ENCODE measurements around the gene AIG1.
"Not testable (repeated sequence)": the region's sequence is repeated elsewhere in the genome, so short reads cannot be mapped to it uniquely, and the experiment has no call there.

AIG1 gene

DNA sequence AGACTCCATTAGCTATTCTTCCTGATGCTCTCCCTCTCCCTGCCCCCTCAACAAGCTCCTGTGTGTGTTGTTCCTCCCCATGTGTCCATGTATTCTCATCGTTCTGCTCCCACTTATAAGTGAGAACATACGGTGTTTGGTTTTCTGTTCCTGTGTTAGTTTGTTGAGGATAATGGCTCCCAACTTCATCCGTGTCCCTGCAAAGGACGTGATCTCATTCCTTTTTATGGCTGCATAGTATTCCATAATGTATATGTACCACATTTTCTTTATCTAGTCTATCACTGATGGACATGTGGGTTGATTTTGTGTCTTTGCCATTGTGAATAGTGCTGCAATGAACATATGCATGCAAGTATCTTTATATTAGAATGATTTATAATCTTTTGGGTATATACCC, 16.3 kb upstream of the AIG1 start:
- ATAC-seq; H3K36me3 Mint-ChIP-seq; H3K9me3 Mint-ChIP-seq; H3K4me1 Mint-ChIP-seq; DNase-seq (ENCODE audit: low spot score in 2 of 2); H3K4me3 Mint-ChIP-seq; H3K27ac Mint-ChIP-seq: not testable (repeated sequence)

GRCh38 chr6:143049611-143050010, 11.1 kb upstream of the AIG1 start:
- no peak overlapping the region for H3K27ac Mint-ChIP-seq
- H3K4me3 Mint-ChIP-seq = no peak overlapping the region
- no peaks in the 10 kb centered on the region for H3K36me3 Mint-ChIP-seq
- DNase-seq (ENCODE audit: low spot score in 2 of 2) = no peak
- peaks cover 10% of the 10 kb centered on the region for H3K4me1 Mint-ChIP-seq
- ATAC-seq = no peak
- no peaks in the 10 kb centered on the region for H3K9me3 Mint-ChIP-seq

DNA sequence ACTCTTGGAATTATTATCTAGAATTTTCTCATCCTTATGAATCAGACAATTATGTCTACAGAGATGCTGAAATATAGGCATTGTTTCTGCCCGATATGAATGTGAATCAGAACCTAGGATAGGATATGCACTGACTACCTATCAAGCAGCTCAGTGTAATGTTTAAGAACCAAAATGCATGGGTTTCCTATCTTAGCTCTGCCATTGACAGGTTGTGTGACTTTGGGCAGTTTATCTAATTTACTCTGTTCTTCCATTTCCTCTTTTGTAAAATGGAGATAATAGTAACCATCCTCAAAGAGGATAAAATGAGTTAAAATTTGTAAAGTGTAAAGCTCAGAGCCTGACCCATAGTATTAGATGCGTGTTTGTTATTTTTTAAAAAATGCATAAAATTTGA, 10.2 kb upstream of the AIG1 start:
- H3K4me1 Mint-ChIP-seq = peaks cover 10% of the 10 kb centered on the region
- no peak for DNase-seq (ENCODE audit: low spot score in 2 of 2)
- no peaks in the 10 kb centered on the region for H3K36me3 Mint-ChIP-seq
- ATAC-seq = no peak
- H3K27ac Mint-ChIP-seq = no peak overlapping the region
- H3K9me3 Mint-ChIP-seq = no peaks in the 10 kb centered on the region
- H3K4me3 Mint-ChIP-seq = no peak overlapping the region

DNA sequence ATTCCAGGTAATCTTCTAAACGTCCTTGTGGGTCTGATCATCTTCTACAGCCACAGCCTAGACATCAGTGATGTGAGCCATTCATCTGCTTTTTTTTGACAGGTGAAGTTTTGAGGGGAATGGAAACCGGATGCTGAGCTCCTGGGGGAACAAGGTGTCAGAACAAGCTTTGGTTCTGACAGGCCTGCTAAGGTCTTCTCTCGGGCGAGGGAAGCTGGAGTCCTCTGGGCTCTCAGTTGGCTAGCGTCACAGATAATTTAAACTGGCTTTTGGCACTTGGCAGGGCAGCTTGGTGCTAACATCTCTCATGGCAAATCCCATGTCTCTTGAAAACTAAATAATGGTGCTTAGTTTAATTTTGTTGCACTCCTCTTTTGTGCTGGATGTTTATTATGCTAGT, 8.4 kb upstream of the AIG1 start:
- no peak for DNase-seq (ENCODE audit: low spot score in 2 of 2)
- Mint-ChIP-seq H3K4me1 (peaks cover 10% of the 10 kb centered on the region), H3K36me3 (no peaks in the 10 kb centered on the region), H3K27ac (no peak overlapping the region), H3K4me3 (no peak overlapping the region), H3K9me3 (no peaks in the 10 kb centered on the region)
- ATAC-seq = no peak

DNA sequence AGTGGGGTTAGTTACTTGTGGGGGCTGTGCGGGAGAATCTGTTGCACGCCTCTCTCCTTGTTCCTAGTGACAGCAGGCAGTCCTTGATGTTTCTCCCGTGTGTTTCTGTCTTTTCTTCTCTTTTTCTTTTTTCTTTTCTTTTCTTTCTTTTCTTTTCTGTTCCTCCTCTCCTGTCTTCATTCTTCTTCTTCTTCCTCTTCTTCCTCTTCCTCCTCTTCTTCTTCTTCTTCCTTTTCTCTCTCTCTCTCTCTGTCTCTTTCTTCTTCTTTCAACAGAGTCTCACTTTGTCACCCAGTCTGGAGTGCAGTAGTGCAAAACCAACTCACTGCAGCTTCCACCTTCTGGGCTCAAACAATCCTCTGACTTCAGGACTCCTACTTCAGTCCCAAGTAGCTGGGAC, 6.8 kb upstream of the AIG1 start:
- no peak overlapping the region for H3K4me3 Mint-ChIP-seq
- ATAC-seq (no peak), DNase-seq (ENCODE audit: low spot score in 2 of 2) (no peak)
- no peak overlapping the region for H3K27ac Mint-ChIP-seq
- H3K9me3 Mint-ChIP-seq = no peaks in the 10 kb centered on the region
- H3K4me1 Mint-ChIP-seq = peaks cover 10% of the 10 kb centered on the region
- no peaks in the 10 kb centered on the region for H3K36me3 Mint-ChIP-seq

- H3K36me3 Mint-ChIP-seq = no peaks in the 10 kb centered on the region
- no peaks in the 10 kb centered on the region for H3K9me3 Mint-ChIP-seq
- no peak overlapping the region for H3K4me3 Mint-ChIP-seq
- no peak for DNase-seq (ENCODE audit: low spot score in 2 of 2)
- H3K27ac Mint-ChIP-seq = no peak overlapping the region
- ATAC-seq = no peak
- H3K4me1 Mint-ChIP-seq = peaks cover 10% of the 10 kb centered on the region
Observed at GRCh38 chr6:143054329-143054728, 6.4 kb upstream of the AIG1 start.

DNA sequence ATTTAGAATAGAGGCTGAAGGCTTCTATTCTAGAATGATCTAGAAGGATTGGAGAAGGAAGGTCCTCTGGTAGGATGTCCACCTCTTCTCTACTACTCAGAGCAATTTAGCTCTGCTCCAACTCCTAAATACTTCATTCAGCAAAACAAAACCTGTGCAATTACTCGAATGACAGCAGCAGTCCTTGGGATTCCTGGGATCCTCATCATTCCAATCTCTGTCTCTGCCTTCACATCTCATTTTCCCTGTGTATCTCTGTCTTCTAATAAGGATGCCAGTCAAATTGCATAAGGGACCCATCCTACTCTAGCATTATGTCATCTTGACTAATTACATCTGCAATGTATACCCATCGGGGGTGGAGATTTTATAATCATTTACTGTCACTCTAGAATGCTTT, 5.5 kb upstream of the AIG1 start:
- H3K36me3 Mint-ChIP-seq = no peaks in the 10 kb centered on the region
- H3K9me3 Mint-ChIP-seq = no peaks in the 10 kb centered on the region
- H3K4me3 Mint-ChIP-seq = no peak overlapping the region
- ATAC-seq (no peak), DNase-seq (ENCODE audit: low spot score in 2 of 2) (no peak)
- H3K27ac Mint-ChIP-seq = no peak overlapping the region
- H3K4me1 Mint-ChIP-seq = peaks cover 18% of the 10 kb centered on the region

DNA sequence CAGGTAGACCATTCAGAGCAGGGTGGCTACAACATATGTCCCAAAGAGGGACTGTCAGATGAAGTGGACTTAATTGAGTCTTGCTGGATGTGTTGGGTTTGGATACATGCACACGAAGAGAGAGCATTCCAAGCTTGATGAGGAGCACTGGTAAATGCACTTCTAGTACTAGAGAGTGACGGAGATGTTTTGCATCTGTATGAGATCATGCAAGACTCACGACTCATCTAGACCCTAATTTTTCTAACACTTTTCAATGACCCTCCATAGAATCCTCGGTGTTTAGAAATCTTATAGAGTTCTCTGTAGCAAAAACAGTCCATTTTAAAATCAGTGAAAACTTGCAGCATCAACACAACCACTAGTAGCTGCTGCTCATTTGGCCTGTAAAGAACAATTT, 4.8 kb upstream of the AIG1 start:
- peaks cover 22% of the 10 kb centered on the region for H3K4me1 Mint-ChIP-seq
- no peak for DNase-seq (ENCODE audit: low spot score in 2 of 2)
- no peaks in the 10 kb centered on the region for H3K9me3 Mint-ChIP-seq
- no peak overlapping the region for H3K4me3 Mint-ChIP-seq
- no peak overlapping the region for H3K27ac Mint-ChIP-seq
- ATAC-seq = no peak
- peaks cover 2% of the 10 kb centered on the region for H3K36me3 Mint-ChIP-seq

DNA sequence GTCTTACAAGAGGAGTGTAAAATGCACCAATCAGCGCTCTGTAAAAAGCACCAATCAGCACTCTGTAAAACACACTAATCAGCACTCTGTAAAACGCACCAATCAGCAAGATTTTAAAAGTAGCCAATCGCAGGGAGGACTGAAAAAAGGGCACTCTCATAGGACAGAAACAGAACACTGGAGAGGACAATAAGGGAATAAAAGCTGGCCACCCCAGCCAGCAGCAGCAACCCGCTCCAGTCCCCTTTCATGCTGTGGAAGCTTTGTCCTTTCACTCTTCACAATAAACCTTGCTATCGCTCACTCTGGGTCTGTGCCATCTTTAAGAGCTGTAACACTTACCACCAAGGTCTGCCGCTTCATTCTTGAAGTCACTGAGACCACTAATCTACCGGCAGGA, 1.7 kb upstream of the AIG1 start:
- peaks cover 20% of the 10 kb centered on the region for H3K4me1 Mint-ChIP-seq
- no peak overlapping the region for H3K27ac Mint-ChIP-seq
- H3K4me3 Mint-ChIP-seq = no peak overlapping the region
- H3K9me3 Mint-ChIP-seq = no peaks in the 10 kb centered on the region
- peaks cover 11% of the 10 kb centered on the region for H3K36me3 Mint-ChIP-seq
- ATAC-seq (no peak), DNase-seq (ENCODE audit: low spot score in 2 of 2) (no peak)

DNA sequence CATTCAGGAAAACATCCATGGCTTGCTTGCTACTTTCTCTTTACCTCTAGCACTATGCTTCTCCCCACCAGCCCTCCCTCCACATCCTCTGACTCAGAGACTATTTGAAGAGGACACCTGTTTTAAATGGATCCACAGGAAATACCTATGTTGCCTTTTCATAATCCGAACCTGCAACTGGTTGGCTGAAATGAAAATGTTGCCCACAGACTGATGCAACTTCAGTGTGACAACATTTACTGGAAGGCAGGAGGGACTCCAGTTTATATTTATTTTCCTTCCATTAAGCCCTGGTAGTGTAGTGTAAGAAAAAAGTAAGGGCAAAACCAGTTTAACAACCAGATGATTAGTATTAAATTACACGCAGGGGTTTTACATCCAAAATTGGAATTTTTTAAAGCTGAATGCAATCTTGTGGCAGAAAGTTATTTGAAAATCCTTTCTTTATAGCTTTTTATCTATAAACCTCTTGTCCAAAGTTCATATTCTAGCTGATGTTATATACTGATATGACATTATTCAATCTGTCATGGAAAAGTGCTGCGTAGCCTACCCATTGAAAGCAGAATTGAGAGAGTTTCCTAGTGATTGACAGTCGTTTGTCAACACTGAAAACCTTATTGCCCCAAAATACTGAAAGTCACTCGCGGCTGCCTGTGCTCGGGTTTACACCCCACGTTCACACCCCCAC, 881 bp upstream of the AIG1 start:
- ATAC-seq (peak; percentile 43), DNase-seq (ENCODE audit: low spot score in 2 of 2) (no peak)
- H3K4me3 Mint-ChIP-seq = peak overlapping the region; percentile 86
- H3K9me3 Mint-ChIP-seq = no peaks in the 10 kb centered on the region
- peak overlapping the region; percentile 97 for H3K27ac Mint-ChIP-seq
- H3K36me3 Mint-ChIP-seq = peaks cover 11% of the 10 kb centered on the region
- peaks cover 18% of the 10 kb centered on the region for H3K4me1 Mint-ChIP-seq

DNA sequence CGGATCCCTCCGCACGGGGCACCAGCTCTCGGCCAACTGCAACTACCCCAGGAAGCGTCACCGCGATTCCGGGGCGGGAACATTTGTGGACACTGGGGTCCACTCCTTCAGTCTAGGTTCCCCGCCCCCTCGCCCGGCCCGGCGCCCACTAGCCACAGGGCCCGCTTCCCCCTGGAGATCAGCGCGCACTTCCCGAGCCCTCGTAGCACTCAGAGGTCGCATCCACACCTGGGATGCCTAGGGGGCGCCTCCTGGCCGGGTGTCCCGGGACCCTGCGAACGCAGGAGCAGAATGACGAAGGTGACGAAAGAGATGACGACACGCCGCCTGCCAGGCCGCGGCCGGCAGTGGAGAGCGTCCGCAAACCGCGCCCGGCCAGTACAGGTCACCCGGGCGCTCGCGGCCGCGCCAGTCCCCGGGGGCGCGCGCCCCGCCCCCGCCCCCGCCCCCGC, 309 bp upstream of the AIG1 start:
- H3K9me3 Mint-ChIP-seq = no peaks in the 10 kb centered on the region
- H3K4me3 Mint-ChIP-seq = peak overlapping the region; percentile 86
- H3K4me1 Mint-ChIP-seq = peaks cover 18% of the 10 kb centered on the region
- DNase-seq (ENCODE audit: low spot score in 2 of 2) (peak; percentile 56 to 90), ATAC-seq (peak; percentile 86)
- peak overlapping the region; percentile 97 for H3K27ac Mint-ChIP-seq
- peaks cover 11% of the 10 kb centered on the region for H3K36me3 Mint-ChIP-seq

DNA sequence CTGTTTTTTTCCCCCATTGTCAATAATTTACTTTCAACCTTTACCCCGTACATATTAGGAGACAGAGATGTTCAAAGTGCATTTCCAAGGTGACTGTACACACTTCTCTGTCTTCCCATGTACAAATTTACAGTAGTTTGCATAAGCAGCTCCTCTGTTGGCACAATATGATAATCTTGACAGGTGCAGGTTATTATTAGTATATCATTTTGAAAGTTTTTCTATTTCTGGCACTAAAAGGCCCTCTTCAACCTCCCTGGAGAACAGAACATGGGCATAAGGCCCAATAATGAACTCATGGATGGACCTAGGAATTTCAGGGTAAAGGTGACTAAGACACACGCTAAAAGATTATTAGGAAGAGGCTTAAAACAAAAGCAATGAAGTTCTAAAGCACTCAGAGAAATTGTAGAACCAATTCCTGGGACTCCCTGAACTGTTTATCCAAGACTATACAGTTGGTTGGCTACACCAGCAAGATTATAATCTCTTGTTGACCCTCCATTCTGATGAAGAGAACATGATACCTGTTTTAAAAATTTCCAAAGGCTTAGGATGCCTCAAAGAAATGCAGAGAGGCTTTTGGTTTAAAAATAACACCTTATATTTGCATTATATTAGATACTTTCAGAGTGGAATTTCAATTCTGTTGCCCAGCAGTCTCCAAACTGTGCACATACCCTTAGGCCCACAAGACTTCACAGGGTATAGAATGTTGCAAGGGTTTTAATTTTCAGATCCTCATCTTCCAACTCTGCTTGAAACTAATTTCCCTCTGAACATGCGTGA, 1.1 kb downstream of the AIG1 start:
- peaks cover 11% of the 10 kb centered on the region for H3K36me3 Mint-ChIP-seq
- ATAC-seq (no peak), DNase-seq (ENCODE audit: low spot score in 2 of 2) (no peak)
- no peaks in the 10 kb centered on the region for H3K9me3 Mint-ChIP-seq
- peak overlapping the region; percentile 86 for H3K4me3 Mint-ChIP-seq
- H3K27ac Mint-ChIP-seq = peak overlapping the region; percentile 97
- peaks cover 18% of the 10 kb centered on the region for H3K4me1 Mint-ChIP-seq

- ATAC-seq = no peak
- Mint-ChIP-seq H3K36me3 (peaks cover 11% of the 10 kb centered on the region), H3K4me3 (no peak overlapping the region), H3K27ac (no peak overlapping the region), H3K4me1 (peaks cover 18% of the 10 kb centered on the region), H3K9me3 (no peaks in the 10 kb centered on the region)
- DNase-seq (ENCODE audit: low spot score in 2 of 2) = no peak
Observed at GRCh38 chr6:143062551-143062950, 1.9 kb downstream of the AIG1 start.

DNA sequence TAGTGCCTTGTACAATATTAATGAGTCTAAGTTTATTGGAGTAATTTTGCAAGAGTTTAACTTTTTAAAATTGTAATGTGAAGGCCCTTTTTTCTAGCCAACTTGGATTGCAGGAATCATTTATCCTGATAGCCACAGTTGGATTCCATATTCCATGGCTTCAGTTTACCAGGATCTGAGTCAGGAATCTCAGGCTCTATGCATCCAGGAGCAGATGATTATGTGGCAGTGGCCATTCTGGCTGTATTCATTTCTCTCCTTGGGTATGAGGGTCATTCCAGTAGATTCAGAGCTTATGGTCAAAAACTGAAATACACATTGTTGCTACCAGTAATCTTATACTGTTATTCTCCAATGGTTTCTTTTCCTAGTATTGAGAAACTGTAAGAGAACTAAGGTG, 2.9 kb downstream of the AIG1 start:
- Mint-ChIP-seq H3K36me3 (peaks cover 11% of the 10 kb centered on the region), H3K4me1 (peaks cover 18% of the 10 kb centered on the region)

GRCh38 chr6:143064271-143064670, 3.6 kb downstream of the AIG1 start:
- H3K4me1 Mint-ChIP-seq = peaks cover 18% of the 10 kb centered on the region
- H3K36me3 Mint-ChIP-seq = peaks cover 11% of the 10 kb centered on the region
- H3K4me3 Mint-ChIP-seq = no peak overlapping the region
- no peaks in the 10 kb centered on the region for H3K9me3 Mint-ChIP-seq
- no peak overlapping the region for H3K27ac Mint-ChIP-seq
- DNase-seq (ENCODE audit: low spot score in 2 of 2) = no peak
- no peak for ATAC-seq

More for the DNA sequence above, 2.9 kb downstream of the AIG1 start:
- Mint-ChIP-seq H3K4me3 (no peak overlapping the region), H3K9me3 (no peaks in the 10 kb centered on the region), H3K27ac (no peak overlapping the region)
- DNase-seq (ENCODE audit: low spot score in 2 of 2) (no peak), ATAC-seq (no peak)

Data from stimulated activated effector memory CD8-positive, alpha-beta T cell treated with anti-CD3 and anti-CD28 coated beads, Interleukin-12 subunit alpha, Interleukin-12 subunit beta, amount 100 ng/mL, for 72 hours (primary cell).